HG03378 (cell line): ENCODE data around the gene ANKRD23.
A peak's percentile ranks its signal among the peaks of the same experiment; 100 is the strongest.

ENCODE experiments used
- ATAC-seq: cut with Tn5 transposase; IDR thresholded peaks from one replicate; pipeline ENCODE4 v1.9.1; 2021; ENCODE audit warnings: mild to moderate bottlenecking, moderate library complexity; ENCODE audit not compliant: unreplicated experiment

ANKRD23 gene

DNA sequence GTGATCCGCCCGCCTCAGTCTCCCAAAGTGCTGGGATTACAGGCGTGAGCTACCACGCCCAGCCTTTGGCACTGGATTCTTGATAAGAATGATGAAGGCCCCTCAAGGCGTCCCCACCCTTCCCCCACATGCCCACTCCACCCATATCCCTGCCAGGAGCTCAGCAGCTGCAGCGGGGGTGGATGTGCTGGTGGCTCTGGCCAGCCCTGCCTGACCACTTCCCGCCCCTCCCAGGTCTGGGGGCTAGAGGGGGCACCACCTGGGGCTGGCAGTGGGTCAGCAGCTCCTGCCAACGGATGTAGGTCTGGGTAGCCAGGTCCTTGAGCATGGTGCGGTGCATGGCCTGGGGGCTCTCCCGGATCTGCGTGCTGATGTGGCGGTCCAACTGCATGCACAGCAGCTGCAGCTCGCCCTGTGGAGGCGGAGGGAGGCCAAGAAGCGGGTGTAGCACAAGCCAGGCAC, 33.8 kb upstream of the ANKRD23 start:
- ATAC-seq = no peak

DNA sequence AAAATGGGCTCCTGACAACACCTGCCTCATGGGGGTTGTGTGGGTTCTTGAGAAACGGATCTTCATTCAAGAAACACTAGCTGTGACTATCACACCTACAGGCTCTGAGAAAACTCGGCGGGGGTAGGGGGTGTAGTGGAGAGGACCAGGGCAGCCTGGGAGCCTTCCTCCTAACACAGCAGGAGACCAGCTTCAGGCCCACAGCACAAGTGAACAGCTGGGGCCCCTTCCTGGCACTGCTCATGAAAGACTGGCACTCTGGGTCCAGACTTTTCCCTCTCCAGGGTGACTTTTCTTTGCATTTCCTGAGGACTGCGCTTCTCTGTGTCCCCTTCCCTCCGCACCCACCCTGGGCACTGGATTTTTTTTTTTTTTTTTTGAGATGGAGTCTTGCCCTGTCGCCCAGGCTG, 33.2 kb upstream of the ANKRD23 start:
- no peak for ATAC-seq

DNA sequence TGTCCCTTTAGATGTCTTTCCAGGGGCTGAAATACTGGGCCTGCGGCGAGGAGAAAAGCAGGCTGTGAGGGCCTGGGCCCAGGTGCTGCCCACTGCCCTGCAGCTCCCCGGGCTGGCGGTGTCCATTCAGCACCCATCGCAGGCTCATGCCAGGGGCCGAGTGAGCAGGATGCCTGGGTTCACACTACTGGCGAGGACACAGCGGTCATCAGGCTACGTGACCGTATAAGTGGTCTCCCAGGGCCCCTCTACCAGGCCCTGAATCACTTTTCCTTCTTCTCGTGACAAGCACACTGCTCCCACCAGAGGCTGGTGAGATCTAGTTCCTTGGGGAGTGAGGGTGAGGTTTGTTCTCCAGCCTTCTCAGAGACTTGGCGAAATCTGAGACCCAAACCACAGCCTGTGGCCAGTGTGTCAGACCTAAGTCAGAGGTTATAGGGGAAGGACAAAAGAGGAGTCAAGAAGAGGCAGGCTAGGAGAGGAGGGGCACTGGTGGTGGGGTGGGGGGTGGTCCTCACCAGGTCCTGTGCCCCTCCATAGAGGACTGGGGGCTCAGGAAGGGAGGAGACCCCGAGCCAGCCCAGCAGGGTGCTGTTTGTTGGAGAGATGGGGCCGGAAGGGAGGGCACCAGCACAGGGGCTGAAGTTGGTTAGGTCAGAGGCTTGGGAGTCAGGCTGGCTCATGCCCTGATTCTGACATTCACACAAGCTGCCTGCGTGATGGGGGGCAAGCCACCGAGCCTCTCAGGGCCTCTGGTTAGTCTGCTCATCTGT, 32.6 kb upstream of the ANKRD23 start:
- no peak for ATAC-seq

DNA sequence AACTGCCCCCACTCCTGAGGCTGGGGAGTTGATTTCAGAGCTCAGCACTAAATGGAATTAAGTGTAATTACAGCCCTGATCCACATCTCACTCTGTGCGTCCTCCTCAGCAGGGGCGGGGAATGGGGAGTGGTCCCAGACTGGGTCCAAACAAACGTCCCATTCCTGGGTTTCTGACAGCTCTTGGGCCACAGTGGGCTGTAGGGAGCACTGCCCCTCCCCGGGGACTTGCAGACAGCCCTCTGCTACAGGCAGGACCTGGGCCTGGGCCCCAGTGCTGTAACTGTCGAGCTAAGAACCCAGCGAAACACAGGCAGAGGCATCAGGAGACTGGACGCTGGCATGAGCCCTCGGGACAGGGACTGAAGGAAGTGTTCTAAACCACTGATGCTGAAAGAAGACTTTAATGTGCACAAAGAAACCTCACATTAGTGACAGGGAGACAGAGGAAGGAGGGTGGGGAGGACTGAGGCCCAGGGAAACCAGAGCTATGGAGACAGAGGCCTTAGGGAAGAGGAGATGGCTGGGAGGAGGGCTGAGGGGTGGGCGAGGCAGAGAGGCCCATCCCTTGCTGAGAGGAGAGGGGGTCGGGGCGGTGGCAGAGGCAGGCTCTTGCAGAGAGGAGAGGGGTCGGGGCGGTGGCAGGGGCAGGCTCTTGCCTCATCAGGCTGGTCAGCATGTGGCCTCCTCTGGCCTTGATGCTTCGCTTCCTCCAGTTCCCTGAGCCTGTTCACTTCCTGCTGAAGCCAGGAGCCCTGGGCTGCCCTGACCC, 31.9 kb upstream of the ANKRD23 start:
- ATAC-seq = no peak

DNA sequence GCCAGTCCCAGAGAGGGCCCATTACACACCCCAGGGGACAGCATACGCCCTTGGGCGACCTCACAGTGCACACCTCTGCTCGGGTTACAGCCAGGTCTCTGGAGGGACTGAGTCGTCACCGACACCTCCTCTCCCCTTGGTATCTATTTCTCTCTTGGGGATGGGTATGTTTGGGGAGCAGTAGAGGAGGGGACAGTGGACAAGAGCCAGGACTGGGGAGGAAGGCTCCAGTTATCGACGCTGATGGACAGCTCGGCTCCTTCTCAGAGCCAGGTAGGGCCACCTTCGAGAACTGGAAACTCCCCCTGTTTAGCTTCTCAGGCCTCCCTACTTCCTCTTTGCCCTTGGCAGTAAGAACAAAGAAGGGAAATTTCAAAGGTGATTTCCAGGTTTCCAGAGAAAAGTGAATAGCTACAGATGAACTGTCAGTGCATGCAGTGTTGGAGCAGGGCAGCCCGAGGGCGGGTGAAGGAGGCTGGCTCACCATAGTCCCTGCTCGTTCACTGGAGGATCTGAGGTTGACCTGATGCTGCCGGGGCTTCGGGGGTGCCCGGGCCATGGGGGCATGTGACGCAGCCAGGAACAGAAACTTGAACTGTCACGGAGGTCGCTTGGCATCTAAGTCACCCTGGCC, 30.5 kb upstream of the ANKRD23 start:
- ATAC-seq = peak; percentile 54

DNA sequence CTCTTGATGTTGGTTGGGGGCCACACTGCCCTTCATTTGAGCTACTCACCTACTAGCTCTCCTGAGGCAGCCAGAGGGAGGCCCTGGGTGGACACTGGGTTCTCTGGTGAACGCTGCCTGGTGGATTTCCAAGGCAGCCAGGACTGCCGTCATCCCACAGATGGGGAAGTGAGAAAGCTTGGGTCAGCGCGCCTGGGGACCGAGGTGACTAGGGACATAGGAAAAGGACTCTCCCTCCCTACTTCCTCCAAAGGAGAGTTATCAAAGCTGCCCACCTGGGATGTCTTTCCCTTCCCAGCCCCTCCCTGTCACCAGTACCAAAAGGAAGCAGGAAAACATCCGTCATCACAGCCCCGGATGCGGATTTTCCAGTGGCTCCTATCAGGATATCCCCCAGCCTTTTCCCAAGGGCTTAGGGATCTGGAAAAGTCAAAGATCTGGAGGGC, 29.9 kb upstream of the ANKRD23 start:
- ATAC-seq = no peak

DNA sequence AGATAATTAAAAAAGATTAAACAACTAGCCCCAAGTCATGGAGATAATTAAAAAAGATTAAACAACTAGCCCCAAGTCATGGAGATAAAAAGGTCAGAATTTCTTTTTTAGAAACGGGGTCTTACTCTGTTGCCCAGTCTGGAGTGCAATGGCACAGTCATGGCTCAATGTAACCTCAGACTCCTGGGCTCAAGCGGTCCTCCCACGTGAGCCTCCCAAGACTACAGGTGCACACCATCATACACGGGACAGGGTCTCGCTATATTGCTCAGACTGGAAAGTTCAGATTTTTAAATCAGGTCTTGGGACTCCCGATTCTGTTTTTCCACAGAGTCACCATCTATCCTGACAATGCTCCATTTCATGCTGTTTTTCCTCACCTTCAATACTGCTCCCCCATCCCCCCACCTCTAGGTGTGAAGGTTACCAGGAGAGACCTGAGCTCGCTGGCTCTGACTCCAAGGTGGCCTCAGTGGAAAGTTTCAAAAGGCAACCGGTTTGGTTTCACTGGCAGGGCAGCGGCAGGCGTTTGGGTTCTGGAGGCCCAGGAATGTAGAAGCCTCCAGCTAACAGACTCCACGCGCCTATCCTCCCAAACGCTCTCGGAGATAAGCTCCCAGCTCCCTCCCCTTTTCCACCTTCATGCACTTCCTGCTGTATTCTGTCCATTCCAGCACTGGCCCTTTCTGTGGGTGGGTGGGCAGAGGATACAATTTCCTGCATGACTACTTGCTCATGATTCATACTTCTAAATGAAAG, 28.9 kb upstream of the ANKRD23 start:
- ATAC-seq = no peak

DNA sequence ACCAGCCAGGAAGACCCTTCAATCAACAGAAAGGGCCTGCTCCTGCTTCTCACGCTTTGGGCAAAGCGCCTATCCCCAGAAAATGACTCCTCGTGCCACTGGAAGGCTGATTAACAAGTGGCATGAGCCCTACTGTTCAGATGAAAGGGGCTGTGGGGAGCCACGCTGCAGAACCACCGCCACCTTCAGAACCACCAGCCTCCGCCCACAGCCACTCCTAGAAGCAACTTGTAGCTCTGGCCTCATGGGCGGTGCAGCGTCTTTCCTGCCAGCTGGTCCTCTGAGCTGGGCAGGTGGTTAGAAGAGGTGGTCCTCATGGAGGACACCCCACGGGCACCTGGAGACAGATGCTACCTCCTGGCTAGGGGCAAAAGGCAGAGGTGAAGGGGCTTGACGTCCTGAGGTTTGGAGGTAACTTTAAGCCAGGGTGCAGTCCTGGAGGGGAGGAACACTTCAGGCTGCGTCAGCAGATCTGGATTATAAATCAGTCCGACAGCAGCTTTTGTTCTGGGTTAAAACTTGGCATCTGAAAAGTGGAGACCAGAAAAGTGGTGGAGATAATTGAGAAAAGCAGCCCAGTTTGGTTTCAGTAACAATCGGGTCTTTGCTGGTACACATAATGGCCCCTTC, 26.9 kb upstream of the ANKRD23 start:
- ATAC-seq = no peak

DNA sequence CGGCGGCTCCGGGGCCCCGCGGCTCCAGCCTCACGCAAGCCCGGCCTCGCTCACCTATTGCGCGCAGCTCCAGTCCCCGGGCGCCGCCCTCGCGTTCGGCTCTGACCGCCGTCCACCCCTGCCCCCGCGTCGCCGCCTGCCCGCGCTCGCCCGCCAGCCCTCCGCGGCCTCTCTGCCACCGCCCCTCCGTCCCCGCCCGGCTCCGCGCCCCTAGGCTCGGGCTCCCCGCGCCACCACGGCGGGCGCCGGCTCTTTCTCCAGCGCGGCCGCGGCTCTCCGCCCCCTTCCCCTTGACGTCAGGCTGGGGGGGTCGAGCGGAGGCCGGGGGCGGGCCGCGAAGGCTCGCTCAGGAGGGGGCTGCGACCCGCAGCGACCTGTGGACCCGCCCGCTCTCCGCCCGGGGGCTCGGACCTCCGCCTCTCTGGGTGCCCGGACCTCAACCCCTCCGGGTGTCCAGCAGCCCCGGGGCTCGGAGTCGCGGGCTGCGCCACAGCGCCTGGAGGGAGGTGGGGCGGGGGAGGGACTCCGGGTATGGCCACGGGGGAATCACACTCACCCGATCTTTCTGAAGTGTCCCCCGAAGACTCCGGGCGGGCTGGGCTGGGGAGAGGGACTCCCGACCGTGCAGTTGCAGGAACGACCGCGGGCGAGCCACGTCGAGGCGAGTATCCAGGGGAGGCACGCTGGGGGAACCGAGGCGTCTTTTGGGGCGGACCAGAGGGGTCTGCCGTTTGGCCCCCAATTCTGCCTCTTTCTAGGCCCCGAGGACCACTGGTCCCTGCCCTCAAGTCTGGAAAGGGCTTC, 26.2 kb upstream of the ANKRD23 start, which contains the start of gene SEMA4C:
SEMA4C (minus strand) TSS at position 259 of the 804 bp plus-strand sequence. CDS start 2,194 bp downstream, outside the sequence.
- ATAC-seq = no peak

DNA sequence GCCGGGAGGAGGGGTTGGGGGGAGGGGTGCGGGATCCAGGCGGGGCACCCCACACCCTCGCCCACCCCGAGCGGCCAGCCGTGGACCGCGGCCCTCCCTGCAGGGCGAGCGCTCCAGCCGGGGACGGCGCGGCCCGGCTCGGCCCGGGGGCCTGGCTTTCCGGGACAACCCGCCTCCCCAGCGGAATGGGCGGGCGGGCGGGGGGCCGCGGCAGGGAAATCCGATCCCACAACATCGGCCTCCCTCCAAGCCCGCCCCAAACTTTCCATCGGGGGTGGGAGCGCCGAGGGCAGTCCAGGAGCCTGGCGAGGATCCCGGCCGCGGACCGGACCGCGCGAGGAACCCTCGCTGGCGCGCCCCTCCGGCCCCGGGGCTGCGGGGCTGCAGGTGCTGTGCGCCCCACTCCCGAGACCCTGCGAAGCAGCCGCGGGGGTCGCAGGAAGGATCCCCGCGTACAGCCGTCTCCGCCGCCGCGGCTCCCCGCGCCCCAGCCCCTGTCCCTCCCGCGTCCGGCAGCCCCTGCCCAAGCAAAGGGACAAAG, 25.5 kb upstream of the ANKRD23 start:
- ATAC-seq = no peak

DNA sequence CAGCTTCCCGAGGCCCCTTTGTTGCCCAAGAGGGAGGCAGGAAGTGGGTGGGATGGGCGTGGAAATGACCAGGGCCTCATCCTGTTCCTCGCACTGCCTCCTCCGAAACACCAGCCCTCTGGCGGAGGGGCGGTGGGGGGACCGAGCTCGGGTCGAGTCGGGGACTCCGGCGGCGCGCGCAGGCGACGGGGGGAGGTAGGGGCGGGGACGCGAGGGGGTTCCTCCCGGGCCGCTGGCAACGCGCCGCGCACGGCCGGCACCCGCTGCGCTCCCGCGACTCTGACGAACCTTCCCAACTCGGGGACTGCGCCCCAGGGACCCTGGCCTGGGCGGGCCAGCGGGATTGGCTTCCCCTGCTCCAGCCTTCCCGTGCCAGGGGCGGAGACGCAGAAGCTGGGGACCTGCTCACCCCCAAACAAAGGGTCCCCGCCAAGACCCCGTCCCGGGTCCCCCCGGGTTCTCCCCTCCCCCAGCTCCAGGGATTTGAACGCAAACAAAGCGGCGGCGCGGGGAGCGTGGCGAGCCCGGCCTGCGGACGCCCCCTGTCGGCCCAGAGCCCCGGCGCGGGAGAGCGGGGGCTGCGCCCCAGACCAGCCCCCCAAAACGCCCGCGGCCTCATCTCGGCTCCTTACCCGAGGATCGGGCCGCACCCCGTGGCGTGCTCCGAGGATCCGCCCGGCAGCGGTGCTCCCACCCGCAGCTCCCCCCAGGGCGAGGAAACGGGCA, 24.9 kb upstream of the ANKRD23 start:
- ATAC-seq = no peak

DNA sequence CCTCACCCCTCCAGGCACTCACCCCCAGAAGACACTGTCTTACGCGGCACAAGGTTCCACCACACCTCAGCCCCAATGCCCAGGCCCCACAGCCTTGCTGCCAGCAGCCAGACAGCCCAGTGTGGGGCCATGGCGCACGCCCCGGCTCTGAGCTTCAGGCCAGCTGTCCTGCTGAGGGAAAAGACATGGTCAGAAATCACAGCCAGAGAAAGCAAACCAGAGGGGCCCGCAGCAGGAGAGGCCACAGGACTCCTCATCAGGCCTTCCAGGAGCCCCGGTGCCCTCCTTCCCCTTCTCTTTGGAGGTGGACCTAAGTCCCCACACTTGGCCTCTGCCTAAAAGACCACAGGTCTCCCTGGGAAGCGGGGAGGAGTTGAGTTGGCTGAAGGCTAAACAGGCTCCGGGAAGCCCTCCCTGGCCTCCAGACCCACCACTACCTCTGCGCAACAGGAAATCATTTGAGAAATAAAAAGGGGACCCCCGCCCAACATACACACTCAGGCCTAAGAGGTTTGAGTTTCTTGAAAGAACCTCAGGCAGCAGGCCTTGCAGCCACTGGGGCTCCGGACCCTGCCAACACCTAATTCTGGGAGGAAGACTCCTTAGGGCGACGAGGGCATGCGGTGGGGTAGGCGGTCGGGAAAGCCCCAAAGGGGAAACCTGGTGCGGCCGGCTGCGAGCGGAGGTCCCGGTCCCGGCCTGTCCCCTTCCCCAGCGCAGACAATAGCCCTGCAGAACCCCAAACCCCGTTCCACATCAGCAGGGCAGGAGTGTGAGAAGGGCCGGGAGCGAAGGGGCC, 24.1 kb upstream of the ANKRD23 start:
- no peak for ATAC-seq

DNA sequence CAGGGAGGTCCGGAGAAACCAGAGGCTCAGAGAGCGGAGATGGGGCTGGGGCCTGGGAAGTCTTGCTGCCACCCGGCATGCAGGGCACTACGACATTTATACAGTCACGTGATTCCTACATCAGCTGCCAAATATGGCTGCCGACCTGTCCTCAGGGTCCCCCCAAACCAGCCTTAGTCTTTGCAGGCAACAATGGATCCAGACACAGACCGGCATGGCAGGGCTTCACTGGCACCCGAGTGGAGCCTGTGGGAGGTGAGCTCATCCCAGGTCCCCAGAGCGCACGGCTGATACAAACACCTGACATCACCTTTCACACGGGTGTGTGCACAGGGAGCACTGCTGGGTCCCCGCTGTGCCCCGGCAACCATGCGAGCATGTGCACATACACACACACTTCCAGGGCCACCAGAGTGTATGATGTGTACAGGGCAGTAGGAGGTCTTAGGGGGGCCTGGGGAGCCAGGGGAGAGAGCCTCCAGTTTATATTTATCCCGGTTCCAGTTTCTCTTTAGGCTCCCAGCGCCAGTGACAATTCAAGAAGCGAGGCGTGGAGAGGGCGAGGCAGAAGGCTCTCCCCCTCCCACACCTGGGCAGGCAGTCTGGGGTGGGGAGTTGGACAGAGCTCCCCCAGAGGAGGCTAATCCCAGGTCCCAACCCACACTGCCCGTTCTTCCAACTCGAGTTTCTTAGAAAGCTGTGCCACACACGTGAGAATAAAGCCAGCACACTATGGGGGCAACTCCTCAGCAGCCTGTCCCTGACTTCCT, 23.4 kb upstream of the ANKRD23 start:
- no peak for ATAC-seq

DNA sequence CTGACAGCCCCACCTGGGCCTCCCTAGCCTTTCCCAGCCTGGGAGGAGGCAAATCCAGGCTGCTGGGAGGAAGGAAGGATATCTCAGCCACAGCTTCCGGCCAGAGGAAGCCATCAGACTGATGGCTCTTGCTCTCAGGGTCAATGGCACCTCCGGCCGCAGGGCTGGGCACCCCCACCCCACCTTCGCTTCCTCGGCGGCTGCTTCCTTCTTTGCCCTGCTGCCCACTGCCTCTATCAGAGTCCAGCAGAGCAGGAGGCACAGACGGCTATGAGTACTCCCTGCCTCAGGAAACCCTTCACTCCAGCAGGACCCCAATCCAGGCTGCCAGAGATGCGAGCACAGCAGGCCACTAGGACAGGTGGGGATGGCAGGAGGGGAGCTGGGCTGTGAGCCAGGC, 22.8 kb upstream of the ANKRD23 start:
- no peak for ATAC-seq

DNA sequence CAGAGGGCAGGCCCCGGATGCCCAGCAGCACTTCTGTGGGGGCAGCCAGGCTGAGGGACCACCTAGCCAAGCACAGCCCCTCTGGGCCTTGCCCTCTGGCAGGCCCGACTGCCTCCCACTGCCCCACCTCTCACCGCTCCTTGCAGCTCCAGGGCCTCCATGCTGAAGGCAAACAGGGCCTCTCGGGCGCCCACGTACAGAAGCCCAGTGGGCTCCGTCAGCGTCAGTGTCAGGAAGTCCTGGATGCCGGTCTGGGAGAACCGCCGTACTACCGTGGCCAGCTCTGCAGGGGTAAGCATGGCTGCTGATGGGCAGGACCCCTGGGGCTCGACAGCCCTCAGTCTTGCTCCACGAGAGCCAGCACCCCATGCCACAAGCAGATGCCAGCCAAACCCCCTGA, 22.3 kb upstream of the ANKRD23 start:
- ATAC-seq = no peak

DNA sequence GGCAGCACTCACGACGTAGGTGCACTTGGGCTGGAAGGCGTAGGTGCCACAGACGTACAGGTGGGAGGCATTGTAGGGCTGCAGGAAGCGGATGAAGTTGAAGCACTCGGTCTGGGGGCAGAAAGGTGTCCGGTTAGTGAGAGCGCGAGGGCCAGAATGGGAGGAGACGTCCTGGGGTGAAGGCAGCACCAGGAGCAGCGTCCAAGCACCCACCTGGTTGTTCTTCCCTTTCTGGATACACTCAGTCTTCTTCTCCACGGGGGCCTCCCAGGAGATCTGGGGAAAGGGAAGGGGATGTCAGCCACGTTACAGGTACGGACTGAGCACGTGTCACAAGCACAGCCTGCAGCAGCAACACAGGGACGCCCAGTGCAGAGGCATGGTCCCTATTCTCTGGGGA, 21.8 kb upstream of the ANKRD23 start:
- no peak for ATAC-seq
